OCI-LY7 (cell line): ENCODE data around the gene NUP42.

Source experiments
- EZH2phosphoT487 ChIP-seq: fragments of 200-600 bp; sonication (generic); IDR thresholded peaks from 2 replicates; pipeline ENCODE4 v1.6.1; 2018; ENCODE audit warnings: low read depth, borderline replicate concordance, mild to moderate bottlenecking, mixed run types, antibody characterized with exemption, low read length, moderate library complexity, mixed read lengths
- TF ChIP-seq, protein P1 (sequence below): fragments of 200-600 bp; sonication (generic); conservative IDR thresholded peaks from 2 replicates; pipeline ENCODE4 v1.5.1; 2014; ENCODE audit warnings: mild to moderate bottlenecking, antibody characterized with exemption, low read length, moderate library complexity, mixed read lengths

DNA sequence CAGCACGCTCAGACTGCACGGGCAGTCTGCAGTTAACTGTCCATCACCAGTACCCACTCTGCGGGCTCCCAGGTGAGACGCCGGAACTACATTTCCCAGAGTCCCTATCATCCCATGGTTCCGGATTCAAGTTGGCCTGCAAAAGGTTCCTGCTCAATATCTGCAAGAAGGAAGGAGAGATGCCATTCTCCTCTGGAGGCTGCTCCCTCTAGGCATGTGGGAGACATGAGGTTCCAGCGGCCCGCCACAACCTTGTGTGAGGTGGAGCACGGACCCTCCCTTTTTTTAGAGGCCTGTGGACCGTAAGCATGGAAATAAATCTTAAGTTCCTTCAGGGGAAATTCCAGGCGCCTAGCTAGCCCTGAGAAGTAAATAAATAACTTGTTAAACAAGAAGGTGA is 29.7 kb downstream of the NUP42 start:
- TF ChIP-seq, protein P1, sequence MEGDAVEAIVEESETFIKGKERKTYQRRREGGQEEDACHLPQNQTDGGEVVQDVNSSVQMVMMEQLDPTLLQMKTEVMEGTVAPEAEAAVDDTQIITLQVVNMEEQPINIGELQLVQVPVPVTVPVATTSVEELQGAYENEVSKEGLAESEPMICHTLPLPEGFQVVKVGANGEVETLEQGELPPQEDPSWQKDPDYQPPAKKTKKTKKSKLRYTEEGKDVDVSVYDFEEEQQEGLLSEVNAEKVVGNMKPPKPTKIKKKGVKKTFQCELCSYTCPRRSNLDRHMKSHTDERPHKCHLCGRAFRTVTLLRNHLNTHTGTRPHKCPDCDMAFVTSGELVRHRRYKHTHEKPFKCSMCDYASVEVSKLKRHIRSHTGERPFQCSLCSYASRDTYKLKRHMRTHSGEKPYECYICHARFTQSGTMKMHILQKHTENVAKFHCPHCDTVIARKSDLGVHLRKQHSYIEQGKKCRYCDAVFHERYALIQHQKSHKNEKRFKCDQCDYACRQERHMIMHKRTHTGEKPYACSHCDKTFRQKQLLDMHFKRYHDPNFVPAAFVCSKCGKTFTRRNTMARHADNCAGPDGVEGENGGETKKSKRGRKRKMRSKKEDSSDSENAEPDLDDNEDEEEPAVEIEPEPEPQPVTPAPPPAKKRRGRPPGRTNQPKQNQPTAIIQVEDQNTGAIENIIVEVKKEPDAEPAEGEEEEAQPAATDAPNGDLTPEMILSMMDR: no peak
- no peak for TF ChIP-seq EZH2phosphoT487
